Epidermal melanocyte (primary cell): ENCODE results near the gene PTPRD.

Experiments used
- DNase-seq: peaks from one replicate; pipeline ENCODE4 v3.0.0; 2011; ENCODE audit warnings: low spot score; ENCODE audit not compliant: insufficient read length

PTPRD gene

DNA sequence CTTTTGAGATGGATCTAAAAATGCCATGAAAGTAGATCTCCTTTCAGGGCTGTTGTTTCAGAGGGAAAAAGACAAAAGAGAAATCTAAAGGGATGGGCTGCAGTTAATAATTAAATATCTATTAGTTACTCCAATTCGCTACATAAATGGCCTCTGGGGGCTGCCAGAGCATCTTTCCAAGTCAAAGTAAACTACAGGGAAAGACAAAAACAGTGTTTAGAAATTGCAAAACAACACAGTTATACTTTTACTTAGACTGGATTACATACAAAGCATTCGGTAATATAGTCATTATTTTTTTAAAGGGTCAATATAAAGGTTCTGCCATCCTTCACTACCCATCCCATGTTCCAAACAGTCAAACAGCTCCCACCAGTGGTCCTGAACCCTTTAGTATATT is 1959.7 kb downstream of the PTPRD start:
- DNase-seq, result no peak

- DNase-seq, result no peak
Measured at GRCh38 chr9:8652255-8652654, 1960.5 kb downstream of the PTPRD start.

DNA sequence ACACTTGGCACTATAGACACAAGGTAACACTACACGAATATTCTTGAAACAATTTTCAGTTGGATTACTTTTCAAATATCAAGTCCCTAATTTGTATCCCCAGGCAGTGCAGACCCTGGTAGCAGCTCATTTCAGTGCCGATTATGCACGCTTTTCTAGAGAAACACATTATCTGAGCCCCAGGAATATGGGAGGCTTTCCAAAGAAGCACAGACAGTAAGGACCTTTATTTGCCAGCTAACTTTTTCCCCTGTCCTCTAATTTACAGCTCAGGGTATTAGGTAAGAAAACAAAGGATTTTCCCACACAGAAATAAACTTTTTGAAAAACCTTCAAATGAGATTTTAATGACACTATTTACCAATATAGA is 1961.0 kb downstream of the PTPRD start:
- DNase-seq, result no peak

GRCh38 chr9:8651070-8651845 is 1961.5 kb downstream of the PTPRD start:
- DNase-seq, result no peak

DNA sequence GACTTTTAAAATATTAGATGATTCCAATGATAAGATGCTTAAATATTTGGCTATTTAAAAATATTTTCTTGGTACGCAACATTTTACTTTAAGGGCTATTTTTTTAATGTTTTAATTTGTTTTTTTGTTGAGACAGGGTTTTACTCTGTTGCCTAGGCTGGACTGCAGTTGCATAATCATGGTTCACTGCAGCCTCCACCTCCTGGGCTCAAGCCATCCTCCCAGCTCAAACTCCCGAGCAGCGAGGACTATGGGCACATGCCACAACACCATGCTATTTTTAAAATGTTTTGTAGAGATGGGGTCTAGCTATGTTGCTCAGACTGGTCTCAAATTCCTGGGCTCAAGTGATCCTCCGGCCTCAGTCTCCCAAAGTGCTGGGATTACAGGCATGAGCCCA is 1963.0 kb downstream of the PTPRD start:
- DNase-seq, result no peak

- DNase-seq, result no peak
Measured at GRCh38 chr9:8649160-8649559, 1963.6 kb downstream of the PTPRD start.

GRCh38 chr9:8648271-8648845 is 1964.4 kb downstream of the PTPRD start:
- DNase-seq, result no peak

DNA sequence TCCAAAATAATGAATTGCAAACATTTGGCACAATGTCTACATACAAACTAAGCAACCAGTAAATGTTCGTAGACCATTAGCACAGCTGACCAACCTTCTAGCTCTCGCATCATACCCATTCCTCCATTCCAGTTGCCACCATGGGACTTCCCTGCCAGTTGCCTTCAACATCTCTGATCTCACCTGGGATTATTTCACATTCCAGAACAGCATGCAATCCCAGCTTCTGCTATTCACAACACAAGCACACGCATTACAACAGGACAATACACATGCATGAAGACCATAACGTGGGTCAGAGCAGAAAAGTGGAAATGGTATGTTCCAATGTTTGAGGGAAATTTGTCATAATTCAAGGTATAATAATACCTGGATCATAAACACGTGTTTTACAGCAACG is 1965.0 kb downstream of the PTPRD start:
- no peak for DNase-seq

DNA sequence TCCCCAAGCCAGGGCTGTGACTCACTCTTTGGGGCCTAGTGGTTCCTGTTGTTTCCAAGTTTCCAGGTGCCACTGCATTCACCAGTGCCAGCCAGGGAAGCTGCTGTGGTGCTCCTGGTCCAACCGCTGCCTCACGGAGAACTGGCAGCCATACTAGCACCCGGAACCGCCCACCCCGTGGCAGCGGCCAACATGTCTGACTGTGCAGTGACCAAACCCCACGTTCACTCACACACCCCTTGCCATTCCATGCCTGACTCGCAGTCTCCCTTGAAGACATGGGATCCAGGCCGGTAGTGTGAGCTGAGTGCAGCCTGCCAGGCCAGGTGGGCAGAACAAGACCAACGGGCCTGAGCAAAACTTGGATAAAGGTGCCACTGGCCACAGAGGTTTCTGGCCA is 1968.2 kb downstream of the PTPRD start:
- no peak for DNase-seq

DNA sequence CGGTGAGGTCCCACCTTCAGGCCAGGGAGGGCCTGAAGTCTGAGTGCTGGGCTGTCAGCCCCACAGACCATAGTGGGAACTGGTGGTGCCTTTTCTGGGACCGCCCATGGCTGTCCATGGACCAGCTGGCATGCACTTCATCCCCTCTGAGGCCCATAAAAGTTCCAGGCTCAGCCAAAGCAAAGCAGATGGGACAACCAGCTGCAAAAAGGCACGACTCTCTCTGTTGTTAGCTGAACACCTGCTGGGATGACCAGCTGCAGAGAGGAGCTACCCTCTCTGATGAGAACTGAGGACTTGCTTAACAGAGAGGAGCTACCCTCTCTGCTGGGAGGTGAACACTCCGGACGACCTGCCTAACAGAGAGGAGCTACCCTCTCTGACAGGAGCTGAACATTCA is 1968.9 kb downstream of the PTPRD start:
- DNase-seq, result no peak

- no peak for DNase-seq
Measured at GRCh38 chr9:8643464-8643863, 1969.3 kb downstream of the PTPRD start.

GRCh38 chr9:8640761-8641160 is 1972.0 kb downstream of the PTPRD start:
- DNase-seq, result no peak

DNA sequence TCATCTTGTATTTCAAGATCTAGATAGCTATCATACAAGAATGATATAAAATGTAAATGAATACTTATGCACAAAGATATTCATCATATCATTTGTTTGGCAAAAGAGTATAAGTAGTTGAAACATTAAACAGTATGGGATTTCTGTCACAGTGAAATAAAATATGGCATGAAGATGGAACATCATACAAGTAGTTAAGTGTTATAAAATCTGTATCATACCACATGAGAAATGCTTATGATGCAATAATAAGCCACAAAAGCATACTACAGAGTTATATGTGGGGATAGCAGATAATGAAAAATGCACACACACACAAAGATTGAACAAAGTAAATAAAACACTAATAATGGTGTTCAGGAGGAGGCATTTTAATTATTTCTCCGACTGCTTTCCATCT is 1975.2 kb downstream of the PTPRD start:
- no peak for DNase-seq

DNA sequence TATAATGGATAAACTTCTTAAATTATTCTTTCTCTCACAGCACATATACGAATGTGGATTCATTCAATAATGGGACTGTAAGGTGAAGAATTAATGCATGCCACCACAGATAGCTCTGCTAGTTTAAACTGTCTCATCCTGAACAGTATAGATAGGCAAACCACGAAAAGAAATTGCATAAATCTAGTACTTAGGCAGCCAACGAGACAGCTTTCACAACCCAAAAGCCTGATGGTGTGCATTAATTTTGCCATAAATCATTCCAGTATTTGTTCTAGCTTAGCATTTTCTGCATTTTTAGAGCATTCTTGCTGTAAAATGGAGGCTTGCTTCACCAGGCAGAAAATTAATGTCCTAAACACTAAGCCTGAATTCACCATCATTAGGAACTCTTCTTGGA is 1979.0 kb downstream of the PTPRD start:
- no peak for DNase-seq

GRCh38 chr9:8632493-8632892 is 1980.3 kb downstream of the PTPRD start:
- no peak for DNase-seq

DNA sequence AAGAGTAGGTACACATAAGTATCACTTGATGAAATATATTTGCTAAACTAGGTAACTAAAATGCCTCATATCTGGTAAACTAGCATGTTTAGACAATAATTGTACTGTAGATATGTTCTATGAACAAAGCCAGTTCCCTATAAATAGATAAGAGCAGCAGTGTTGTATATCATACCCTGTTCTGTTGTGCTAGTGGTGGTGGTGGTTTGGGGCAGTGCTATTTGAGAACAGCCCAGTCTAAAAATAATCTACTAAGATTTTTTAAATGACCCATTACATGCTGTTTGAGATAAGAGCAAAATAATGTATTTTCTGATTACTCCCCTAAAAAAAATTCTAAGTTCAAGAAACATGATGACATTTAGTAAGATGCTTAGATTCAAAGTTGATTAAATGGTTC is 1984.0 kb downstream of the PTPRD start:
- DNase-seq, result no peak

- no peak for DNase-seq
Measured at GRCh38 chr9:8627976-8628679, 1984.7 kb downstream of the PTPRD start.

DNA sequence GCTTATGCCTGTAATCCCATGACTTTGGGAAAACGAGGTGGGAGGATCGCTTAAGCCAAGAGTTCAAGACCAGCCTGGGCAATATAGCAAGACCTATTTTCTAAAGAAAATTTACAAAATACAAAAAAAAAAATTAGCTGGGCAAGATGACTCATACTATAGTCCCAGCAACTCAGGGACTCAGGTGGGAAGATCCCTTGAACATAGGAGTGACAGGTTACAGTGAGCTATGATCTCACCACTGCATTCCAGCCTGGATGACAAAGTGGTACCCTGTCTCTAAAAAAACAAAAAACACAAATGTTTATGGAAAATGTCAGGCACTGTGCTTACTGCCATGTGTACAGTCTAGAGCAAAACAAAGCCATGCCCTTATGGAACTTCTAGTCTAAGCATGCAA is 1989.9 kb downstream of the PTPRD start:
- no peak for DNase-seq

DNA sequence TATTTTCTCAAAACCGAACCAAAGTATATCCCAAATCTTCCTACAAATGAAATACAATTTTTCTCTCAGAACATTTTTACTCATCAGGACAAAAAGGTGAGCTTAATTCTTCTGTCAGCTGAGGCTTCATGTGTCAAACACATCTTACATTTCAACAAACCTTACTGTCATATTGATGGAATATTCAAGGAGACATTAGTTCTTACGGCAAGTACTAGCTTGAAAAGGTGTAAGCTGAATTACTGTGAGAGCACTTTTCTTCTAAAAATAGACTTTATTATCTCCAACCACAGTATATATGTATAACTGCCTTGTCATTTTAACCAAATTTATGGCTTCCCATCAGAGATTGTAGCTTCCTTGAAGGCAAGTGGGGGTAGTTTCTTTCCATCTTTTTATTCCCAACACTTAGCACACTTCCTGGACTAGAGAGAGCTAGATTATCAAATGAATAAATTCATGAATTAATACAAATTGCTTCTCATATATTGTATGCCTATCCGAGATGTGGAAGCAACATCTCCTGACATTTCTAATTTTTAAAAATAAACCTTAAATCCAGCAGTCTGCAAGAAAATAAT is 1990.5 kb downstream of the PTPRD start:
- no peak for DNase-seq

DNA sequence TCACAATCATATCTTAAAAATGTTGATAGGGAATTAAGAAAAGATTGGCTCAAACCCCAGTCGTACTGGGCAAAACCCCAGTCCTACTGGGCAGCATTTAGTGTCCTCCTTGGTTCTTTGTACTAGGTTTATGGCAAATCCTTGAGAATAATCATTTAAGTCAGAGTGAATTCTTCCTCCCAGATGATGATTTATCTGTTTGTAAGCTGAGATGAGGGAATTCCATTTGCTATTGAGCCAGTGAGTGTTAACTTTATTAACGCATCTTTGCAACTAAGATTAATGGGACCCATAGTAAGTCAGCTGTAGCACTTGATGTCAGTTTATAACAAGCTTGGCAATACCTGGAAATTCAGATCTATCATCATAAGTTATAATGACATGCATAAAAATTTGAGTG is 1991.4 kb downstream of the PTPRD start:
- DNase-seq, result no peak

DNA sequence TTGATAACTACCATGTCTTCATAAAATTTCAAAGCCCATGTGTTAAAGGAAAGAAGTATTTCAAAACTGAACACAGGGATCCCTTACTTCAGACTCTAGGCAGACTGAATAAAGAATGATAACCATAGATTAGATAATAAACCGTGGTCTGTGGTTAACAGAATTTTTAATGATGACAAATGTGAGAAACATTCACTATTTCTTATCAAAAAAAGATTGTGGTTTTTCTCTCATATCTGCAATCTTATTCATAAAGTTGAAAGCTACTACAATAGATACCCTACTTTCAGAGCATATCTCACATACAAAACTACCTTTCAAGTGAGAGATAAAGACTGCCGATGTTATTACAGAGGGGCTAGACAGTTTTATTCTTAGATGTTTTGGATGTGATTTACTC is 1996.4 kb downstream of the PTPRD start:
- no peak for DNase-seq

DNA sequence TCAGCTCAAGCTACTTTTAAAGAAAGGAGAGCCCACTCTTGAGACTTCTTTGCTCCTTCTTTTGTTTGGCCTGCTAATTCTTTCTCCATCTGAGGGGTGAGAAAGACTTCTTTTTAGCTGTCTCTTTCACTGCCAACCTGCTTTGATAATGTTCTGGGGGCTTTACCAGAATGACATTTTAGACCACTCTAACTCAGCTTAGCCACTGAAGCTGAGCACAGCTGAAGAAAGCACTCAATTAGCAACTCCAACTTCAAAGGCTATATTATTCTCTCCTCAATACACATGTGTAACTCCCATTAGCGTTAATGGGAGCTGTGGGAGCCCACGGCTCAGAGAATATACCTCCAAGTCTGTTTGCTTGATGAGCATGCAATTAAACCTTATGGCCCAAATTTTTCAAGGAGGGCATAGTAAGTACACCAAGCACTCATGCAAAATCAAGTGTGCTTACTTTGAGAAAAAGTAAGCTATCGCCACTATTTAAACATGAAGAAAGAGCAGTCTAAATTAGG is 1997.8 kb downstream of the PTPRD start:
- DNase-seq, result no peak
